T1000 (cell line): ENCODE results near the gene MISFA.
A peak's percentile ranks its signal among the peaks of the same experiment; 100 is the strongest.
"Not testable (repeated sequence)": the region's sequence is repeated elsewhere in the genome, so short reads cannot be mapped to it uniquely, and the experiment has no call there.

Experiments used
- DNase-seq: peaks from one replicate; lab custom pipeline; 2025; ENCODE audit warnings: mixed read lengths; lab: John Stamatoyannopoulos, UW

The MISFA gene

DNA sequence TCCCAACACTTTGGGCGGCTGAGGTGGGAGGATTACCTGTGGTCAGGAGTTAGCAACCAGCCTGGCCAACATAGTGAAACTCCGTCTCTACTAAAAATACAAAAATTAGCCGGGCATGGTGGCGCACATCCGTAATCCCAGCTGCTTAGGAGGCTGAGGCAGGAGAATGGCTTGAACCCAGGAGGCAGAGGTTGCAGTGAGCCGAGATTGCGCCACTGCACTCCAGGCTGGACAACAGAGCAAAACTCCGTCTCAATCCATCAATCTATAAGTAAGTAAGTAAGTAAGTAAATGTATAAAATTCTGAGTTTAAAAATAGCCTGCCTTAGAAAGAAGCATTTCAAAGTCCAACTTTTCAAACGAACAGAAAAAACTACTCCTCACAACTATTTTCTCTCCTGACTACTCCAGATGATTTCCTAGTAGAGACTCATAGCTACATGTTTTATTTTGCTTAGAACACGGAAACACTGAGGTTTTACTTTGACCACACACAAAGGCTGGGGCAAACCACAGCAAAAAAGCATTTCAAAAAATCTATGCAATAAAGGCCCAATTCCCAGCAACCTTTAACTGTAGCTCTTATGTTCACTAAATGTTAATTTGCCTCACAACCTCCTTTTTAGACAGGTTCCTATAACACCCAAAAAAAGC, 18.2 kb downstream of the MISFA start:
- DNase-seq: no peak

DNA sequence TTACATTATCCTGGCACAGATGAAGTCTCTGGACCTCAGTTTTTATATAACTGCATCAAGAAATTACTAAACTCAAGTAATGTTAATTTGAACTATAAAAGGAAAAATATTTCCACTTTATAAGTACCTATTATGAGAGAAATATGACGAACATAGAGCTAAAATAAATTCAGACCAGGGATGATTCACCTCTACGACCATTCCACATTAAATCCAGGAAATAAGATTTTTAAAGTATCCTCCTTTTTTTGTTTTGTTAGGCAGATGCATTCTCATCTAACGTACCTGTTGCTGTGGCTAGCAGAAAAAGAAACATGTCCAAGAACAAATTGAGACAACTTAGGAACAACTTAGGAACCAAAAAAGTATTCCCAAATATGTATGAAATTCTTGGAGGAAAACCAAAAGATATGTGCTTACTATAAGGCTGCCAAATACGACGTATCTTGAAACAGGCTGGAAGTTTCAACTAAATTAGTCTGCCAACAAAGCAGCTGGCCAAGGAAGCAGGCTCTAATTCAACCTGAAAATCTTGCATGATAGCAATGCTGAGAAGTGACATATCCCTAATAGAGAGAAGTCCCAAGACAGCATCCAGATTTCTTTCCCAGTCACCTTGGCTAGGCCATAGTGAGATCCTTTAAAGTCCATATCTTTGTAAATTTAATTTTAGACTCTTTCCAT, 18.9 kb downstream of the MISFA start:
- no peak for DNase-seq

DNA sequence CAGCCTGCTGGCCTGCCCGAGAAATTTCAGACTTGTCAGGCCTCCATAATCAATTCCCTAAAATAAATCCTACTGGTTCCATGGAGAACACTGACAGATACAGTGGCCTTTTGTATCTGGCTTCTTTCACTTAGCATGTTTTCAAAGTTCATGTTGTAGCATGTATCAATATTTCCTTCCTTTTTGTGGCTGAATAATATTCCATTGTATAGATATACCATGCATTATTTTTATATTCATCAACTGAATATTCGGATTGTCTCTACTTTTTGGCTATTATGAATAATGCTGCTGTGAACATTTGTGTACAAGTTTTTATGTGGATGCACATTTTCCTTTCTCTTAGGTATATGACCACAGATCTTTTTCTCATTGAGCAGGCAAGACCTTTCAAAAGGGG, 24.1 kb downstream of the MISFA start:
- no peak for DNase-seq

DNA sequence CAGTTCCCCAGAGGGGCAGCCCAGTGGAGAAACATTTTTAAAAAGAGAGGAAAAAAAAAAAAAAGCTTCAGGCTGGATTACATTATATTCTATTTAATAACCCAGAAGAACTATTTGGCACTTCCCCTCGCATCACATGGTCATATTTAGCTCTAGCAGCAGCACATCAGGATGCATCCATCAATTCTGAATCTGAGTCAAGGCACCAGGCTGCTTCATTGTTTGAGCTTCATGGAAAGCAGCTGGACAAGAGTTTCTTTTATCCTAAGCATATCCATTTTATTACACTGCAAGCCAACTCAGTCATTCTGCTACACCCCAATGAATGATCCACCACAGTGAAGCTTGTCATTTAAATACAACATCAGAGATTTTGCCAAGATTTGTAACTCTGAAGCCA, 24.6 kb downstream of the MISFA start:
- no peak for DNase-seq

DNA sequence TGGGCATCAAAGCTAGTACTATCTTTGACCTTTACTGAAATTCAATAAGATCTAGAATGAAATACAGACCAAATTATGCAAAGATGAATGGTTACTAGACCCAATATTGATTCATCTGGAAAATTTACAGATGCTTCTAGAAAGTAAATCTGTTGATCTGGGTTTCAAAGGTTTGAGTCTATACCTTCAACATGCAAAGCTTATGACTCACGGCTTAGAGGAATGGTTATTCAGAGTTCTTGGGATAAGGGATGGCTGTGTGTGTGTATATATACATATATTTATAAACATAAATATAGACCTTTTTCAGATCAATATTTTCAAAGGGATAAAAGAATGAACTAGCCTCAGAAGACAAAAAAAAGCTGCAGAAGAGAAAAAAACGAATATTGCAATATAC, 33.3 kb downstream of the MISFA start:
- DNase-seq: no peak

DNA sequence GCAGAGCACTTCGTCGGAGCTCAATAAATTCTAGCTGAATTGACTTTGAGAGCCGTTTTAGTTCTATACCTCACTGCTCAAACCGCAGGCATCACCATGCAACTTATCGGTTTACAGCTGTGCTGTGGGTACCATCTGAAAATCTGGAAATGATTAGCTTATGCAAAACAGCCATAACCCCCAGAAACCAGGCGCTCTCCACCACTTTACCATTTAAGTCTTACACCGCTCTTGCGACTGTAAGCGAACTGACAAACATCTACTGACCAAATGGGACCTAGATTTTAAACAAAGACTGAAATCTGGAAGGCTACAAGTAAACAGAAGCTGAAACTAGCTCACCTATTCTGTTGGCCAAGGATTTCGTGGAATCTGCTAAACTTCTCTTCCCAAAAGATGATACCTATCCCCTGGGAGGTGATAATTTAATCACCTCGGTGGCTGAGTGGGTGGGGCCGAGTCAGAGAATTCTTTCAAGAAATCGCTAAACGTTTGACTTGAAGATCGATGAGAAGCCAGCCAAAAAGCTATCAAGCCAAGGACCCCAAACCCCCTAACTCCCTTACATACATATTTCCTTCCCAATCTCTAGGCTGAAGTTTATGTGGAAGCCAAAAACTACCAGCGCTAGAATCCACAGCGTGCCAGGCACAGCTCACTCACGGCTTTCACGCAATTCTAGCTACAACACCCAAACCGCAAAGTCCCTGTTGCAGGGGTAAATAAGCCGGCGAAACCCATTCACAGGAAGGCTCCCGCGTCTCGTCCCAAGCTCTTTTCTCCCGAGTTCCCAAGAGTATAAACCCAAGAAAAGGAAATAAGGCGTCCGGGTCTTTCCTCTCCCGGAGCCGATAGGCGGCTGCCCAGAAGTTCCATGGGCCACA, 33.9 kb downstream of the MISFA start:
- DNase-seq: no peak

DNA sequence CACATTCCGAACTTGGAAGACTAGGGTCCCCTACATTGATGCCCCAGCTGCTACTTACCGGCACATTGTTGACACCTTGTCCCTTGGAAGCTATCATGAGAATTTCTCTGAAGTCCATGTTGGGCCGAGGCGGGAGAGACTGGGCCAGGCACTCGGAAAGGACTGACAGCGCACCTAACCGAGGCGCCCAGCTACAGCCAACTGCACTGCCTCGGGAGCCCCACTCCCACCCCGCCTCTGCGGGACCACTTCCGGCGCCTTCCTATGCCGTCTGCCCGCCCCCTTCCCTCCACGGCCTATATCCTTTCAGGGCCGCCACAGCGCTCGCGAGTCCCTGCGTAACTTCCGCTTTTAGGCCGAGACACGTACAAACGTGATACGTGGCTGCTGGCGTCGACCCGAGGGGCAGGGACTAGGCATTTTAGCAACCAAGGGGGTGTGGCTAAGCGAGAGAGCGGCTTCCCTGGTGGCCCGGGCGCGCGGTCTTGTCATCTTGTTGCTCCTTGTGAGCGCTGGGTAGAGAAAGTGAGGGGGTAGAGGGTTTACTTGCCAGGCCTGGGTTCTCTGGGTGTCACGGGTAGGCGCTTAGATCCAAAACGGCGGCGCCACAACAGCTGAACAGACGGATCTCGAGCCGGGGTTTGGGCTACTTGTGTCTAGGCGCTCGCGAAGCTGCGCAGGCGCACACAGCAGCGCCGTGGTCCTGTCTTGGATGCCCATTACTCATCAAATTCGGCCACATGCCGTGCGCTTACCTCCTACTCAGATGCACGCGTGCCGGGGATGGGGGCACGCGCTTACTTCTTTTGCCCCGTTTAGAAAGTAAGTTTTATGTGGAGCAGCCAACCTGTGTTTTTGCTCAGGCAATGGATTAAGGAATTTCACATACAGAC, 34.8 kb downstream of the MISFA start, which contains the start of gene SPTY2D1:
Gene SPTY2D1 (minus strand): TSS at position 203 of the 893 bp plus-strand sequence. CDS start 85 bp downstream, at position 118.
- DNase-seq: peak; percentile 92

DNA sequence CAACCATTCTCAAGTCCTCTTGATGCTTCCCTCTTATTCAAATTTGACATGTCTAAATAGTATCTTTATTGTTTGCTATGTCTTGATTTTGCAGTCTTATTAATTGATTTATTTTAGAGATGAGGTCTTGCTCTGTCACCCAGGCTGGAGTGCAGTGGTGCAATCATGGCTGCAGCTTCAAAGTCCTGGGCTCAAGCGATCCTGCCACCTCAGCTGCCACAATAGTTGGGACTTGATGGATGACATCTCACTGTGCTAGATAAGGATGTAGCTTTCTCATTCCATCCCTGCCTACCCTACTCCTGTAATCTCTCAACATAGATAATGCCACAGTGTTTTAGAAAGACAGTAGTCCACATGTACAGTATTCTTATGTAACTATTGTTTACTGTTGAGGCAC, 42.1 kb downstream of the MISFA start:
- DNase-seq: no peak

DNA sequence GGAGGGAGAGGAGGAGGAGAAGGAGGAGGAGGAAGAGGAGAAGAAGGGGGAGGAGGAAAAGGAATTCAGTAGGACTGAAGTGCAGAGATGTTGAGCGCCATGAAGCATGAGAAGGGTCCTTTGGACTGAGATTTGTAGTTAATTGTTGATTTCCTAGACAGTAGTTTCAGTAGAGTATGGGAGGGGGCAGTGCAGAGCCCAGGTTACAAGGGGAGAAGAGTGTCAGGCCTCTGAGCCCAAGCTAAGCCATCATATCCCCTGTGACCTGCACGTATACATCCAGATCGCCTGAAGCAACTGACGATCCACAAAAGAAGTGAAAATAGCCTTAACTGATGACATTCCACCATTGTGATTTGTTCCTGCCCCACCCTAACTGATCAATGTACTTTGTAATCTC, 43.4 kb downstream of the MISFA start:
- not testable (repeated sequence) for DNase-seq

DNA sequence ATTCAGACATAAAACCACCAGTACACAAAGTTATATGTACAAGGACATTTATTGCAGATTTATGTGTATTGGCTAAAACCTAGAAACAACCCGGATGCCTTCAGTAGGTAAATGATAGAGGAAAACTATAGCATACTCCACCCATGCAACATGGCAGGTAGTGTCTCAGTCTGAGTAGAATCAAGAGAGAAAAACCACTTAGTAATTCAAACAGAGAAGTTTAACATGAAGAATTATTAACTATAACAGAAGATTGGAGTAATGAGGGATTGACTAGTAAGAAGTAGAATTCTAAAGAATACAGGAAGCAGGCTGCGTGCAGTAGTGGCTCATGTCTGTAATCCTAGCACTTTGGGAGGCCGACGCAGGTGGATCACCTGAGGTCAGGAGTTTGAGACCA, 50.8 kb downstream of the MISFA start:
- no peak for DNase-seq

DNA sequence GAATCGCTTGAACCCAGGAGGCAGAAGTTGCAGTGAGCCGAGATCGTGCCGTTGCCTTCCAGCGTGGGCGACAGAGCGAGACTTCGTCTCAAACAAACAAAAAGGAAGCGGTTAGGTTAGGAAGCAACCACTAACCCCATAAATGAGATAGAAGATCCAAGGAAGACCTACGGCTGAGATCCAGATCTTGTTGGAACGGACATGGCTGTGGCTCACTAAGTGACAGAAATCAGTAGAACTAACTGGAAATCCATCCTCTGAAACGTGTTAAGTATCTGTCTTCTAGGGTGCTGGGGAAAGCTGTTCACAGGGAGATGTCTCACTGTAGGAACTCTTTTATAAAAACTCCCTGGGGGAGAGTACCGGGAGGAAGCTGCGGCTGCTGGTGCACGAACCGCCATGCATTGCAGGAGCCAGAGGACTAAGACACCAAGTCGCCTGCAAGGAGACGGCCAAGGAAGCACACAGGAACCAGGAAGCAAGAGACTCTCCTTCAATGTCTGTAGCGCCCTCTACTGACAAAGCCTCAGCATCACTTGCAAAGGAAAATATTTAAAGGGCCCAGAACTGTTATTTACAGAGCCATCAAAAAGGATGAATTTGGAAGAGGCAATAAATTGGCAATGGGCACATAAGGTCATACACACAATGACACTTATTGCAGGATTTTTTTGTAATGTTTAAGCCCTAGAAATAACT, 51.4 kb downstream of the MISFA start:
- DNase-seq: no peak
